GM11168 (cell line): ENCODE results near the gene RNF38.
"Not testable (repeated sequence)": the region's sequence is repeated elsewhere in the genome, so short reads cannot be mapped to it uniquely, and the experiment has no call there.

Experiments
- in situ Hi-C: fragments of 300-500 bp; cut with MboI; formaldehyde crosslinking; loops from one replicate; pipeline ENCODE4 v1.12.0; 2022; ENCODE audit warnings: low sequenced_read_pairs; ENCODE audit not compliant: unreplicated experiment

RNF38 gene

DNA sequence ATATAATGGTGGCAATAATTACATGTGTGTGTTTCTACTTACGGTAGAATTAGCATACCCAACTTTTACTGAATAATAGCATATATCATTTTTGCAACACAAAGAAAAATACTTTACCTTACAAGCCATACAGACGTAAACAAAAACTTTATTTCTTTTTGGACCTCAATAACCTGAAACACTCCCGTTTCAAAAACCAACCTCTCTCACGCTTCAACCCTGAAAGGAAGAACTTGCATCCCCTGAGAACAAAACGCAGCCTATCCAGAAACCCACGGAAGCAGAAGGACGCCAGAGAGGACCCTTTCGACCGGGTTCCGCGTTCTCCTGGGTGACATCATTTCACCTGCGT is at the start of gene RNF38:
Gene RNF38 (minus strand): TSS at position 290 of the 352 bp plus-strand sequence. CDS start 161 bp downstream, at position 129.
- in situ Hi-C loops = loop anchor here (10.0 to 25.0 kb wide), 2 partner anchors 155 to 312 kb away; no protein-coding TSS in a partner anchor

DNA sequence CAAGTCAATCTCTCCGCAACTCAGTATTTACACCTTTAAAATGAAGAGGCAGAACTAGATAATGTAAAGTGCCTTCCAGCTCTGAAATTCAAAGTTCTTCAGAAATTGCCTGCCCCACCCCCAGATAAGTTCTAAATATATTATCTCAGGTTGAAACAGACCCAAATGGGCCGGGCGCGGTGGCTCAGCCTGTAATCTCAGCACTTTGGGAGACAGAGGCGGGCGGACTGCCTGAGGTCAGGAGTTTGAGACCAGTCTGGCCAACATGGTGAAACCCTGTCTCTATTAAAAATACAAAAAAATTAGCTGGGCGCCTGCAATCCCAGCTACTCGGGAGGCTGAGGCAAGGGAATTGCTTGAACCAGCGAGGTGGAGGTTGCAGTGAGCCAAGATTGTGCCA is 48.5 kb upstream of the RNF38 start:
- in situ Hi-C loops = not testable (repeated sequence)

DNA sequence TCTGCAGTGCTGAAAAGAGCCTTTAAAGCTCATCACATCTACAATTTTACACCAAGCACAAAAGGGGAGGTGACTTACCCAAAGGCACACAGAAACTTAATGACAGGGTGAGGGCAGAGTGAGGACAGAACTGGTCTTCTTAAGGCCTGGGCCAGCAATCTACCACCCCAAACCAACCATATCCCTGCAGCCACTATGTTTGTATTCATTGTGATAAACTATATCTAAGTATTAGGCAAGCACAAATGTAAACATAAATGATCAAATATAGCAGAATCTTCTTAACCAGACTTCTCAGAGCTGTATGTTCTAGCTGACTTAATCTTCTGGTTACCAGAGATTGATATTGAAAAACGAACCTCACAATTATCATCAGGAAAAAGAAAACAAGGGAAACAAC is 47.9 kb upstream of the RNF38 start:
- in situ Hi-C loops = no loop called here

DNA sequence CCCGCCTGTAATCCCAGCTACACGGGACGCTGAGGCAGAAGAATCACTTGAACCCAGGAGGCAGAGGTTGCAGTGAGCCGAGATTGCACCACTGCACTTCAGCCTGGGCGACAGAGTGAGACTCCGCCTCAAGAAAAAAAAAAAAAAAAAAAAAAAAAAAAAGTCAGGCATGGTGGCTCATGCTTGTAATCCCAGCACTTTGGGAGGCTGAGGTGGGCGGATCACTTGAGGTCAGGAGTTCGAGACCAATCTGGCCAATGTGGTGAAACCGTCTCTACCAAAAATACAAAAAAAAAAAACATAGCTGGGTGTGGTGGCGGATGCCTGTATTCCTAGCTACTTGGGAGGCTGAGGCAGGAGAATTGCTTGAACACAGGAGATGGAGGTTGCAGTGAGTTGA is 46.6 kb upstream of the RNF38 start:
- in situ Hi-C loops = not testable (repeated sequence)

DNA sequence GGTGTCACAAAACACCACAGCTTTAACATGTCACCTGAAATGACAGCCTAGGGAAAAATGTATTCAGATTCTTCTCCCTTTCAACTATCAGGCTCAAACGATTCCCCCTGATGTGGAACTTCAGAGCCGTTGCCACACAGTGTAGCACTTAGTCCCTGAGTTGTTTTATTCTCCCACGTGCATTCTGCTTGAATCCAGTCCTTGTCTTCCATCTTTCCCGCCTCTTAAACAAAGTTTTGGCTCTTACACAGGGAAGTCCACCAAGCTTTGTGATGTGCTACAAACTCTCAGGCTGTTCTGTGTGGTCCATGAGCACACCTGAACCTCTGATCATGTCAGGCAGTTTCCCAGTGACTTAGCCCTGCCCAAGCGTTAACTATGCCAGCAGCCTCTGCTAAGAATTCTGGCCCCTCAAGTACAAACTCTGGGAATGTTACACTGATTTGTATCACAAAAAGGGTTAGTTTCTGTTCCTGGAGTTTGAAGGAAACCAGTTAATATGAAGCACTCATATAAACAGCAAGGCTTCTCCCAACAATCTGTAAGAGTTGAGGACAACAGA is 45.8 kb upstream of the RNF38 start:
- in situ Hi-C loops = no loop called here

DNA sequence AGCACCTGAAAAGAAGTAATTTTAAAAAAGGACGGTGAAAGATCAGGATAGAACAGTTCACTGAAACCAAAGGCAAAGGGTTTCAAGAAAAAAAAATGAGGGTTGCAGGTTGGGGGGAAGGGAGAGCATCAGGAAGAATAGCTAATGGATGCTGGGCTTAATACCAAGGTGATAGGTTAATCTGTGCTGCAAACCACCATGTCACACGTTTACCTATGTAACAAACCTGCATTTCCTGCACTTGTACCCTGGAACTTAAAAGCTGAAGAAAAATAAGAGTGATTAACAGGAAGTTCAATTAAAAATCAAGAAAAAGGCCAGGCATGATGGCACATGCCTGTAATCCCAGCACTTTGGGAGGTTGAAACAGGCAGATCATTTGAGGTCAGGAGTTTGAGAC is 44.1 kb upstream of the RNF38 start:
- in situ Hi-C loops = no loop called here

DNA sequence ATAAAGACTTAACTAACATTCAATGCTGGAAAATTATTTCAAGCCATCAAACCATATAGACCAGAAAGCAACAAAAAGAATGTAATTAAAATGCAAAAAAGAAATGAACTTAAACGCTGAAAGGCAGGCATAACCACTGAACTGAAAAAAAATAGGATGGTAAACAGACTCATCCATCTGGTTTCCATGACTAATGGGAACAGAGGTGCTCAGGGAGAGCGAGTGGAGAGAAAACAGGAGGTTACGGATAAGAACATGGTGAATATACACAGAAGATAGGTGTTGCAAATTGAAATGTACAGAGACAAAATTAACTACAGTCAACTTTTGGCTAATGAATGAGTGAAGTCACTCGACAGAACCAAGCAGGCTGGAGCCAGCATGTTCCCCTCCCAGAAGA is 43.5 kb upstream of the RNF38 start:
- in situ Hi-C loops = no loop called here

DNA sequence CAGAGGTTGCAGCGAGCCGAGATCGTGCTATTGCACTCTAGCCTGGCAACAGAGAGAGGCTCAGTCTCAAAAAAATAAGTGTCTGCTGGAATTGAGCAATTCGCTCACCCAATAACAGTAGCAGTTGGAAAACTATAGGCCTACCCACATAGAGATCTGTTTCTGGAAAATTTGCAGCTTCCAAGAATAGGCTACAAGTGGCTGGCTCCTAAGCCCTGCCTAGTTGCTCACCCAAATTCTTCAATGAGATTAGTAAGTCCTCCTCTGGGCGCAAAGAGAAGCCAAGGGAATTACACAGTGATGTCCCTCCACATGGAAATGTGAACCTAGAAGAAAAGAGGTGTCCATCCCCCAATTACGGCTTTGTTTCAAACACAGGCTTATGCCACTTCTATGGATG is 42.6 kb upstream of the RNF38 start:
- in situ Hi-C loops = no loop called here

DNA sequence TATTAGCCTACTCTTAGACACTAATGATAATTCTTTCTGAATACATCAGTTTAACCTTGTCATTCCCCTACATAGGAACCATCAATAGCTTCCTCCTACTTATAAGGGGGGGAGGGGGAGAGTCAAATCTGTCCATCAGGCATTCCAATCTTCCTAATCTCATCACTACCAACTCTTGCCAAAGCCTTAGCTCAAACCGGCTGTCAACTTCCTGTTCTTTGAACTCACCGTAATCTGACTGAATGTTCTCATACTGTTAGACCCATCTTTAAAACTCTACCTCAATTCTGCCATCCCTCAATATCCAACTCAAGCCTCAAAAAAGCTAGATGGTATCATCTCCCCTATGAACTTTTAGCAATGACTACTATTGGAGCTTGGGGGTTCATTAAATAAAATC is 41.9 kb upstream of the RNF38 start:
- in situ Hi-C loops = no loop called here

DNA sequence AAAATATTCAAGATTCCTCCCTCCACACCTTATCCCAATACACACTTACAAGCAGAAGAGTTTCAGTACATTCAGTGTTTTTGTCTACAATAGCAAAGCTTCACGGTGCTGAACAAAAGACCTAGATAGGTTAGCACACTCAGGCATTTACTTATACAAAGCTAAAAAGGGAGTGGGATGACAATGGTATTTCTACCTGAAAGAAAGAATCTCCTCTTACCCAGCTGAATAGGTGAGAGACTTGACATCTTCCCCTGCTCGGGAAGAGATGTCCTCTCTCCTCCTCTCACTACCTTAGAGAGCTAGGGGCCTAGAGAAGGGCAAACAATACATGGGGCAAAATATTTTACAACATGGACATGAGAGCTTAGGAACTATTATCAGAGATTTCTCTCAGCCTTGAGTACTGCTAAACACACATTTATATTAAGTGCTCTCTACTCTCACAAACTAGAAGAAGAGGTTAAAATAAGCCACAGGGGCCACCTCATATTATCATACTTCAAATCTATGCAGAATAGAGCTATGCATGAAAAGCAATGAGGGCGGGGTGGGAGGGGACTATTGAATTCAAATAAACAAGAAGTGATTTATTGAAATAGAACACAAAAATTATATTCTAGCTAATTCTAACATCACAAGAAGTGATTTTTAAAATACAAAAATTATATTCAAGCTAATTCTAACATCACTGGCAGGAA is 38.6 kb upstream of the RNF38 start:
- in situ Hi-C loops = no loop called here

DNA sequence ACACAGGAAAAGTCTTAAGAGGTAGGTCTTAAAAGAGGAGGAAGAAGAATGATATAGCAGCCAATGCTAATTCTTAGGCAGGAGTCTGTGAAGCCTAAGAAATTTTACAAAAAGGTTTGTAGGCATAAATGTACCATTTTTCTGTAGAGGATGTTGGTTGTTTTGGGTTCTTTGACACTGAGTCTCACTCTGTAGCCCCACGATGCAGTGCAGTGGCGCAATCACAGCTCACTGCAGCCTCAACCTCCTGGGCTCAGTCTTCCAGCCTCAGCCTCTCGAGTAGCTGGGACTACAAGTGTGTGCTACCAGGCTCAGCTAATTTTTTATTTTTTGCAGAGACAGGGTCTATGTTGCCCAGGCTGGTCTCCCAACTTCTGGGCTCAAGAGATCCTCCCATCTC is 37.7 kb upstream of the RNF38 start:
- in situ Hi-C loops = no loop called here

DNA sequence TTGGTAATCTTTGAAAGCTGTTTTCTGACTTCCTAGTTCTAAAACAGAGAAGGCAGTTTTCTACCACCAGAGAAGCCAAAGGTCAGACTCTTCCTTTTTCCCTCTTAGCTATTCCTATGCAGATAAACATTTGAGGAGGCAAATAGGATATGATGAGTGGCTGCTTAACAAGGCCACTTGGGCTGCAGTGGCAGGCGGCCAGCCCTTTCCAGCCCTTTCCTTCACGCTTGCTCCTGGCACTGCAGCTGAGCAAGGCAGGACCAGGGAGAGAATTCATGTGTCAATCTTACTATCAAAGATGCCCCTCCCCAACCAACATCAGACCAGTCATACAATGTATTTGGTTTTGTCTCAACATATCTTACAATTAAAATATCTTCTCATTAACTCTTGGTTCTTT is 36.8 kb upstream of the RNF38 start:
- in situ Hi-C loops = no loop called here

DNA sequence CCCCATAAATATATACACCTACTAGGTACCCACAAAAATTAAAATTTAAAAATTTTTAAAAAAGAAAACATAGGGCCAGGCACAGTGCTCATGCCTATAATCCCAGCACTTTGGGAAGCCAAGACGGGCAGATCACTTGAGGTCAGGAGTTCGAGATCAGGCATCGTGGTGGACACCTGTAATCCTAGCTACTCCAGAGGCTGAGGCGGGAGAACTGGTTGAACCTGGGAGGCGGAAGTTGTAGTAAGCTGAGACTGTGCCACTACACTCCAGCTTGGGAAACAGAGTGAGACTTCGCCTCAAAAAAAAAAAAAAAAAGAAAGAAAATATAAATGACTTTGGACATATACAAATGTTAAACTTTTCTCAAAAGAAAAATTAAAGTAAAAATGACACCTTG is 33.3 kb upstream of the RNF38 start:
- in situ Hi-C loops = no loop called here

DNA sequence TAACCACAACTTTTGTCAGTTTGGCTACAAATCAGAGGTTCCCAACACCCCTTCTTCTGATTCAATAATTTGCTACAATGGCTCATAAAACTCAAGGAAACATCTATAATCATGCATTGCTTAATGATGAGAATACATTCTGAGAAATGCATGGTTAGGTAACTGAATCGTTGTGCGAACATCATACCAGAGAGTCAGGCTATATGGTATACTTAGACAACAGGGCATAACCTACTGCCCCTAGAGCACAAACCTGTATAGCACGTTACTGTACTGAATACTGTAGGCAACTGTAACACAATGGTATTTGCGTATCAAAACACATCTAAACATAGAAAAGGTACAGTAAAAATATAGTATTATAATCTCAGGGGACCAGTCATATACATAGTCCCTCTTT is 31.0 kb upstream of the RNF38 start:
- in situ Hi-C loops = no loop called here

DNA sequence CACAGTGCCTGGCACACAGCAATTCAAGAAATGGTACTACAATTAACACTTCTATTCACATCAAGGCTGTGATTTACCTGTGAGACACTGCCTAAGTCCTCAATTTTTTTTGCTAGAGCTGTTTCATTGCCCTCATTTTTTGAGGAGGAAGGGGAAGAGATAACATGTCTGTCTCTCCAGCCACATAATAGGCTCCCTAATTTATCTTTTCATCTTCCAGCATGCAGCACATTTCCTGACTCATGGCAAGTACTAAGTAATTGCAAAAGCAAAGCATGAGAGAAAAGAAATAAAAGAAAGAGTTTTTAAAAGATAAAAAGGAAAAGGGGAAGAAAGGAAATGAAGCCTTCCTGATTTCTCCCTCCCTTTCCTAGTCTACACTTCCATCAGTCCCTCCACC is 26.9 kb upstream of the RNF38 start:
- in situ Hi-C loops = no loop called here

DNA sequence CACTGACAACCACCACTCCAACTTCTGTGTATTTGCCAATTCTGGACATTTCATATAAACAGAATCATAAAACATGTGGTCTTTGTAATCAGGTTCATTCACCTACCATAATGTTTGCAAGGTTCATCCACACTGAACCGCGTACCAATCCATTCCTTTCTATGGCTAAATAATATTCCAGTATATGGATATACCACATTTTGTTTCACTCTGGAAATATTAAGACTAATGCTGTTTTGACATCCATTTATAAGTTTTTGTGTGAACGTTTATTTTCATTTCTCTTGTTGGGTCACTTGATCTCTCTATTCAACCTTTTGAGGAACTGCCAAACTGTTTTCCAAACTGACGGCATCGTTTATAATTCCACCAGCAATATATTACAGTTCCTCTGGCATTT is 26.3 kb upstream of the RNF38 start:
- in situ Hi-C loops = no loop called here

DNA sequence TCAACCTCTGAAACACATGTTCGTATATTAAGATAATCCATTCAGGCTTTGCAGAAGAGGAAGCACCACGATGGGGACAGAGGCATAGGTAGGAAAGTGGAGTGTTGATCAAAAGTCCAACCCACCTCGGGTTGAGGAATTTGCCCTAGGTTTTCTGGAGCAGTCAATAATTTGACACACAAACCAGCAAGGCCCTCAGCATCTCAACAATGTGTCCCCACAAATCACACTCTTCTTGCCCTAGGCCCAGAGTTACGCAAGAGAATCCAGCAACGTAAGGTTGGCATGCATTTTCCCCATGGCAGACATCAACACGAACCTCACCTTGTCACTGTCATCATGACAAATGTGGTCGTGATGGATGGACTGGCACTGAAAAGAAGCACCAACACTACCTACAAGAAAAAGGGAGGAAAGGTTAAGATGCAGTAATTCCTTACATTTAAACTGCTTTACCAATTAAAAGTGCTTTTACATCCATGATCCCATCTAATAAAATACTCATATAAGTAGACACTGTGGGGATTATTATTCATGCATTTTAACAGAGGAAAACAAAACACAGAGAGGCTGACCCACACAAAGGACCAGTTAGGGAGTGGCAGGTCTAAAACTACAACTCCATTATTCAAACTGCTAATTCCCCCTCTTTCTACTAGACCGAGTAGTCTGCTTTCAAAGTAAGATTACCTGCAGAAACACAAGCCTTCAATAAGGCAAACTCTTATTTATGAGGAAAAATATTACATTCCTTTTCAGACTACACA is 24.4 kb upstream of the RNF38 start:
- in situ Hi-C loops = loop anchor here (25.0 kb wide), 1 partner anchor 288 kb away; no protein-coding TSS in a partner anchor

DNA sequence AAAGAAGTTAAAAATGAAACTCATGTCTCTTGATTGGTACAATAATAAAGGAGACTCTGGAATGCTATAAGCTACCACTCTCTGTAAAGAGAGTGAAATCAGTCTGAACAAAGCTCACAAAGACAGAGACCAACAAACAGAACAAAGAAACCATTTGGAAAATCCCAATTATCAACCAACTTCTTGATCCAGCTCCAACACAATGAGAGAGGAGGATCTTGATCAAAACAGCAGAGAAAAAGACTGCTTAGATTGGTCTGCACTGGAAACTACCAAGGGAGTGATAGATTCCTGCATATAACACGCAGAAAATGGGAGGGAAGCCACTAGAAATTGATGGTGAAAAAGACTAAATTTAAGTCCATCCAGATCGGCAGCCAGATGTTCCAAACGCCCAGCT is 23.1 kb upstream of the RNF38 start:
- in situ Hi-C loops = loop anchor here (25.0 kb wide), 1 partner anchor 289 kb away; no protein-coding TSS in a partner anchor

DNA sequence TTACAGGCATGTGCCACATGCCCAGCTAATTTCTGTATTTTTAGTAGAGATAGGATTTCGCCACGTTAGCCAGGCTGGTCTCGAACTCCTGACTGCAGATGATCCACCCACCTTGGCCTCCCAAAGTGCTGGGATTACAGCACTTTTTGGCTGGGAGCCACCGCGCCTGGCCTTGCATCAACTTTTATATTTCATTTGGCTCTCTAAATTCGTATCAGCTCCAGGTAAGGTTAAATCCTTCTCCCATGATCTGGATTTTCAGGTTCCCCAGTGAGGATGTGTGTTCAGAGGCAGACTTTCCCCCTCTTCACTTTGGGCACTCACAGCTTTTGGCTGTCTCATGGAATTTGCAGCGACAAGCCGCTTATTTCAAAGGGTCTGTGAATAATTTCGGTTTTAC is 16.8 kb upstream of the RNF38 start:
- in situ Hi-C loops = loop anchor here (25.0 kb wide), 1 partner anchor 295 kb away; no protein-coding TSS in a partner anchor

DNA sequence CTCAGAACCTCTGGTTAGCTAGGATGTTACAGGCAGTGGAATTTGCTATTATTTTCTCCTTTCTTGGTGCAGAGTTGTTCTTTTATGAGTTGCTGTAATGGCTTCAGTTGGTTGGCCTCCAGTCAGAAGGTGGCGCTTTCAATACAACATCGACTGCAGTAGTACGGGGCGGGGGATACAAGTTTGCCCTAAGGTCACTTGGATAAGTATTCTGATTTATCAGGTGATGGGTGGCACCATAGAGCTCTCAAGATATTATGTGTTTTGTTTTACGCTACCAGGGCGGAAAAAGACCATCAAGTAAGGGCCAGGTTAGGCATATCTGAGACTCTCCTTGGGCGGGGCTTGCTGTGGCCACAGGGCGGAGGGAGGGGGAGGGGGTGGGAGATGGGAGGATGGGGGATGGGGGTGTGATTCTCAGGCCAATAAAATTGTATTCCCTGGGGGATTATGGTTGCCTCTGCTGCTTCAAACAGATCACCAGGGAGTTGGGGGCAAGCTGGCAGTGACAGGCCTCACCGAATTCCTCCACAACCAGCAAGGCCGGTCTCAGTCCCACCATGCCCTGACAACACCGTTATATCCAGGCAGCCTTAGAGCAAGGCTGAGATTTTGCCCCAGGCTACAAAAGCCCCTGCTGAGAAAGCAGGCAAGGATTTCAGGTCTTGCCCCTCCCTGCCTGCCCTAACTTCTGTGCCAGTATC is 15.9 kb upstream of the RNF38 start:
- in situ Hi-C loops = loop anchor here (25.0 kb wide), 1 partner anchor 296 kb away; no protein-coding TSS in a partner anchor

DNA sequence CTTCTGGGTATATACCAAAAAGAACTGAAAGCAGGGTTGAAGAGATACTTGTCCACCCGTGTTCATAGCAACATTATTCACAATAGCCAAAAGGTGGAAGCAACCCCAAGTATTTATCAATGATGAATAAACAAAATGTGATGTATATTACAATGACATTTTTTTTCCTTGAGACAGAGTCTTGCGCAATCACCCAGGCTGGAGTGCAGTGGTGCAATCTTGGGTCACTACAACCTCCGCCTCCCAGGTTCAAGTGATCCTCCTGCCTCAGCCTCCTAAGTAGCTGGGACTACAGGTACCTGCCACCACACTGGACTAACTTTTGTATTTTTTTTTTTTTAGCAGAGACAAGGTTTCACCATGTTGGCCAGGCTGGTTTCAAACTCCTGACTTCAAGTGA is 11.3 kb upstream of the RNF38 start:
- in situ Hi-C loops = loop anchor here (25.0 kb wide), 1 partner anchor 301 kb away; no protein-coding TSS in a partner anchor
